HG02763 (cell line): ENCODE data around the gene STARD7.
A peak's percentile ranks its signal among the peaks of the same experiment; 100 is the strongest.
"Not testable (repeated sequence)": the region's sequence is repeated elsewhere in the genome, so short reads cannot be mapped to it uniquely, and the experiment has no call there.

Source experiments
- ATAC-seq: cut with Tn5 transposase; IDR thresholded peaks from one replicate; pipeline ENCODE4 v1.9.1; 2021; ENCODE audit warnings: mild to moderate bottlenecking, moderate library complexity; ENCODE audit not compliant: unreplicated experiment

Gene STARD7

GRCh38 chr2:96150791-96151594 lies 57.6 kb downstream of the STARD7 start:
- ATAC-seq = no peak

- no peak for ATAC-seq
Observed at GRCh38 chr2:96150007-96150640, 58.5 kb downstream of the STARD7 start.

- peak; percentile 35 for ATAC-seq
Observed at GRCh38 chr2:96148410-96149217, 60.0 kb downstream of the STARD7 start.

GRCh38 chr2:96147593-96148201 lies 60.9 kb downstream of the STARD7 start:
- ATAC-seq = no peak

GRCh38 chr2:96146881-96147592 lies 61.6 kb downstream of the STARD7 start:
- no peak for ATAC-seq

- peak; percentile 31 for ATAC-seq
Observed at GRCh38 chr2:96146153-96146880, 62.3 kb downstream of the STARD7 start.

- no peak for ATAC-seq
Observed at GRCh38 chr2:96145848-96146152, 62.8 kb downstream of the STARD7 start.

GRCh38 chr2:96145036-96145847 lies 63.4 kb downstream of the STARD7 start, which contains the start of gene DUSP2:
Gene DUSP2 (minus strand): TSS chr2:96145440. CDS start chr2:96145354, 86 bp downstream.
- peak; percentile 46 for ATAC-seq

GRCh38 chr2:96144481-96145035 lies 64.1 kb downstream of the STARD7 start:
- ATAC-seq = no peak

- no peak for ATAC-seq
Observed at GRCh38 chr2:96143848-96144480, 64.7 kb downstream of the STARD7 start.

GRCh38 chr2:96143231-96143847 lies 65.3 kb downstream of the STARD7 start:
- ATAC-seq = no peak

GRCh38 chr2:96142217-96143113 lies 66.2 kb downstream of the STARD7 start:
- ATAC-seq = no peak

GRCh38 chr2:96141624-96141967 lies 67.0 kb downstream of the STARD7 start:
- not testable (repeated sequence) for ATAC-seq

GRCh38 chr2:96140941-96141623 lies 67.5 kb downstream of the STARD7 start:
- no peak for ATAC-seq

GRCh38 chr2:96139181-96139758 lies 69.4 kb downstream of the STARD7 start:
- ATAC-seq = no peak
